GM21423 (cell line): ENCODE results near the gene SHF.
"Not testable (repeated sequence)": the region's sequence is repeated elsewhere in the genome, so short reads cannot be mapped to it uniquely, and the experiment has no call there.

ENCODE experiments used
- ATAC-seq: cut with Tn5 transposase; IDR thresholded peaks from one replicate; pipeline ENCODE4 v1.9.1; 2021; ENCODE audit warnings: mild to moderate bottlenecking, moderate library complexity; ENCODE audit not compliant: unreplicated experiment

SHF gene

GRCh38 chr15:45147606-45148005 lies 40.2 kb downstream of the SHF start:
- no peak for ATAC-seq

- no peak for ATAC-seq
These were observed 41.4 kb downstream of the SHF start for GRCh38 chr15:45146405-45146804.

GRCh38 chr15:45144775-45145174 lies 43.0 kb downstream of the SHF start:
- no peak for ATAC-seq

- ATAC-seq, result no peak
These were observed 43.8 kb downstream of the SHF start for GRCh38 chr15:45143946-45144345.

GRCh38 chr15:45143056-45143455 lies 44.7 kb downstream of the SHF start:
- ATAC-seq, result no peak

GRCh38 chr15:45141386-45141785 lies 46.4 kb downstream of the SHF start:
- ATAC-seq, result no peak

- no peak for ATAC-seq
These were observed 47.1 kb downstream of the SHF start for GRCh38 chr15:45140557-45141250.

- ATAC-seq, result no peak
These were observed 48.0 kb downstream of the SHF start for GRCh38 chr15:45139770-45140169.

- ATAC-seq, result no peak
These were observed 48.7 kb downstream of the SHF start for GRCh38 chr15:45138814-45139765.

- no peak for ATAC-seq
These were observed 50.1 kb downstream of the SHF start for GRCh38 chr15:45137703-45138102.

- ATAC-seq, result no peak
These were observed 51.4 kb downstream of the SHF start for GRCh38 chr15:45136378-45136764.

- ATAC-seq, result not testable (repeated sequence)
These were observed 51.9 kb downstream of the SHF start for GRCh38 chr15:45135705-45136377.

- no peak for ATAC-seq
These were observed 52.8 kb downstream of the SHF start for GRCh38 chr15:45134682-45135604.

GRCh38 chr15:45134046-45134445 lies 53.7 kb downstream of the SHF start:
- no peak for ATAC-seq

GRCh38 chr15:45133561-45133920 lies 54.2 kb downstream of the SHF start:
- no peak for ATAC-seq

GRCh38 chr15:45132844-45133560 lies 54.8 kb downstream of the SHF start:
- ATAC-seq, result no peak

GRCh38 chr15:45131510-45131909 lies 56.3 kb downstream of the SHF start:
- ATAC-seq, result no peak

- no peak for ATAC-seq
These were observed 57.3 kb downstream of the SHF start for GRCh38 chr15:45130291-45131000.

- no peak for ATAC-seq
These were observed 58.1 kb downstream of the SHF start, which contains the start of the genes DUOX1 and DUOXA1 for GRCh38 chr15:45129651-45130129. TSS of gene DUOX1 (plus strand) at chr15:45129994. CDS start at chr15:45131967, 1,973 bp downstream. TSS of gene DUOXA1 (minus strand) at chr15:45129879. CDS start at chr15:45123014, 6,865 bp downstream.
